ENCODE data around the gene SWSAP1.
"Not testable (repeated sequence)": the region's sequence is repeated elsewhere in the genome, so short reads cannot be mapped to it uniquely, and the experiment has no call there.

SWSAP1 gene

GRCh38 chr19:11378319-11379189 is 4.1 kb downstream of the SWSAP1 start:
- DNase-seq (ENCODE audit: low spot score): peak; percentile 62

- not testable (repeated sequence) for DNase-seq (ENCODE audit: low spot score)
Observed at GRCh38 chr19:11379269-11379845, 4.9 kb downstream of the SWSAP1 start.

GRCh38 chr19:11379857-11380350 is 5.4 kb downstream of the SWSAP1 start:
- no peak for DNase-seq (ENCODE audit: low spot score)

GRCh38 chr19:11380653-11381537 is 6.4 kb downstream of the SWSAP1 start:
- peak; percentile 99 for DNase-seq (ENCODE audit: low spot score)

- DNase-seq (ENCODE audit: low spot score): peak; percentile 39
Observed at GRCh38 chr19:11382898-11383705, 8.6 kb downstream of the SWSAP1 start.

GRCh38 chr19:11383706-11384048 is 9.2 kb downstream of the SWSAP1 start:
- no peak for DNase-seq (ENCODE audit: low spot score)

- no peak for DNase-seq (ENCODE audit: low spot score)
Observed at GRCh38 chr19:11384778-11385129, 10.3 kb downstream of the SWSAP1 start.

- DNase-seq (ENCODE audit: low spot score): no peak
Observed at GRCh38 chr19:11387162-11388034, 12.9 kb downstream of the SWSAP1 start.

GRCh38 chr19:11390359-11390758 is 15.9 kb downstream of the SWSAP1 start:
- DNase-seq (ENCODE audit: low spot score): no peak

GRCh38 chr19:11390933-11391680 is 16.6 kb downstream of the SWSAP1 start:
- no peak for DNase-seq (ENCODE audit: low spot score)

GRCh38 chr19:11397089-11397610 is 22.7 kb downstream of the SWSAP1 start:
- DNase-seq (ENCODE audit: low spot score): no peak

GRCh38 chr19:11399667-11400066 is 25.2 kb downstream of the SWSAP1 start:
- no peak for DNase-seq (ENCODE audit: low spot score)

GRCh38 chr19:11400798-11401197 is 26.3 kb downstream of the SWSAP1 start:
- no peak for DNase-seq (ENCODE audit: low spot score)

GRCh38 chr19:11401808-11402543 is 27.5 kb downstream of the SWSAP1 start:
- no peak for DNase-seq (ENCODE audit: low spot score)

GRCh38 chr19:11404588-11405222 is 30.2 kb downstream of the SWSAP1 start:
- no peak for DNase-seq (ENCODE audit: low spot score)

GRCh38 chr19:11405846-11406643 is 31.6 kb downstream of the SWSAP1 start:
- no peak for DNase-seq (ENCODE audit: low spot score)

GRCh38 chr19:11406703-11407236 is 32.3 kb downstream of the SWSAP1 start:
- not testable (repeated sequence) for DNase-seq (ENCODE audit: low spot score)

Measured in cerebellar cortex (tissue), 1 donor.